ENCODE data around the gene TMEM9.

The TMEM9 gene

DNA sequence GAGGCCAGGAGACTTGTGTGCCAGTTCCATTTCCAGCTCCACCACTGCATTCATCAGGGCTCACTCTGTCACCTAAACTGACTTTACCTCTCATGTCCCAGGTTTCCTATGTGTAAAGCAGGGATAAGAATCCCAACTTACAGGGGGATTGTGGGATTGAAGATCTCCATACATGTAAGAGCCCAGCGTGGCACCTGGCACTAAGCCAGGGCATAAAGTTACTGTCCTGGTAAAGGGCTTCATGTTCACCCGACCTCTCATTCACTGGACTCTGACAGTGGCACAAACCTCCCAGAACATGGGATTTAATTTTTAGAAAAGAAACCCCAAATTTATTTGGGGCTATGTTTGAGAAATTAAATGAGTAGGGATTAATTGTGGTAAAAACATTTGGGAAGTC, 27.5 kb upstream of the TMEM9 start:
- no peak for DNase-seq
- TF ChIP-seq GATA1 (IDR thresholded peaks at IDR 0.05; ENCODE audit: low read depth, low read length) (no peak), POLR2A (IDR thresholded peaks at IDR 0.05; ENCODE audit: low read length) (no peak)

DNA sequence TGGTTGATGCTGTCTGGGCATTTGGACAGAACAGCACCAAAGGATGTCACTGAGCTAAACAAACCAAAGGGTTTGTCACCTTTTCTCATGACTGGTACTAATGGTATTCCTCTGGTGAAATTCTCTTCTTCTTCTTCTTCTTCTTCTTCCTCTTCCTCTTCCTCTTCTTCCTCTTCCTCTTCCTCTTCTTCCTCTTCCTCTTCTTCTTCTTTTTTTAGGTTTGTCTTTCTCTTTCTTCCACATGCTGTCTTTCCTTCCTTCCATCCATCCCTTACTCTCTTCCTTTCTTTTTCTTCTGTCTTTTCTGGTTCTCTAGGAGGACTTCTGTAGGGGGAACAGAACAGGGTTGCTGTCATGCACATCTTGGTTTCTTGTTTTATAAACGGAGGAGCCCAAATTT, 27.0 kb upstream of the TMEM9 start:
- DNase-seq, result no peak
- no peak for TF ChIP-seq POLR2A (IDR thresholded peaks at IDR 0.05; ENCODE audit: low read length)
- no peak for TF ChIP-seq GATA1 (IDR thresholded peaks at IDR 0.05; ENCODE audit: low read depth, low read length)

DNA sequence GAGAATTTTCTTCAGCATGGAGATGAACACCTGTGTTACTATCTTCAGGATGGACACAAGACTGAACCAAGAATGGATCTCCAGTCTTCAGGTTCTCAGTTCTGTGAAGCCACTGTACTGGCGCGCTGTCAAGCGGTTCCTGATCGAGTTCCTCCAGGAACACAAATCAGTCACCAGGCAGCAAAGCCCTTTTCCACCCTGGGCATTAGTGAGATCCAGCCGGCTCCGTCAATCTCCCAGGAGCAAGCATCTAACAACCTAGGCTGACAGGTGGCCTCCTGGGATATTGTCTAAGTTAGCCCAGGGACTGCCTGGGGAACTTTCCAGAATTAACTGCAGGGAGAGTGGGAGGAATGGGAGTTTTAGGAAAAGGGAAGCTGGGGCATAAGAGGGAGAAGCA, 26.6 kb upstream of the TMEM9 start:
- no peak for TF ChIP-seq POLR2A (IDR thresholded peaks at IDR 0.05; ENCODE audit: low read length)
- no peak for TF ChIP-seq GATA1 (IDR thresholded peaks at IDR 0.05; ENCODE audit: low read depth, low read length)

DNA sequence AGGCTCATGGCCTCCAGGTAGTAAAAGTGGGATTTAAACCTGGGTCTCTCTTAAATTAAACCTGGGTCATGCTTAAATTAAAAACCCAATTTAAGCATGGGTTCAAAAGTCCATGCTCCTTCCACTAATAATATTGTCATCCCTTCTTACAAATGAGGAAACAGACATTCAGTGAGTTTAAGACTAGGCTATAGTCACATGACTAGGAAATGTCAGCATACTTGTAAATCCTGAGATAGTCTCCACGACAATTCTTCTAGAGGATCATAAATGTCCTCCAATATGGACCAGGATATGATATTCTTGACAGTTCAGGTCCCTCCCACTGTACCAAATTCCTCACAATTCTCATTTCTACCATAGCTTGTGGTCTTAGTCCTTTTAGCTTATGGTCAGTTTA, 25.9 kb upstream of the TMEM9 start:
- TF ChIP-seq GATA1 (IDR thresholded peaks at IDR 0.05; ENCODE audit: low read depth, low read length) (no peak), POLR2A (IDR thresholded peaks at IDR 0.05; ENCODE audit: low read length) (no peak)
- no peak for DNase-seq

More for the DNA sequence above, 26.6 kb upstream of the TMEM9 start:
- DNase-seq, result no peak

DNA sequence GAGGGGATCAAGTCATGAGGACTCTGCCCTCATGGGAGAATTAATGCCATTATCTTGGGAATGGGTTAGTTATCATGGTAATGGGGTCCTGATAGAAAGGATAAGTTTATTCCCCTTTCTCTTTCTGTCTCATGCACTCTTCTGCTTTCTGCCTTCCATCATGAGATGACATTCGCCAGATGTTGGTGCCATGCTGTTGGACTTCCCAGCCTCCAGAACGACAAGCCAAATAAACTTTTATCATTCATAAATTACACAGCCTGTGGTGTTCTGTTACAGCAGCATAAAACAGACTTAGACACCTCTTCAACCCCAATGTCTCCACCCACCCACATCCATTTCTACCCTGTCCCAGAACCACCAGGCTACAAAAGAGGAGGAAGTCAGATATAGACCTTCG, 24.4 kb upstream of the TMEM9 start:
- TF ChIP-seq POLR2A (IDR thresholded peaks at IDR 0.05; ENCODE audit: low read length), result no peak
- TF ChIP-seq GATA1 (IDR thresholded peaks at IDR 0.05; ENCODE audit: low read depth, low read length), result no peak
- DNase-seq, result no peak

DNA sequence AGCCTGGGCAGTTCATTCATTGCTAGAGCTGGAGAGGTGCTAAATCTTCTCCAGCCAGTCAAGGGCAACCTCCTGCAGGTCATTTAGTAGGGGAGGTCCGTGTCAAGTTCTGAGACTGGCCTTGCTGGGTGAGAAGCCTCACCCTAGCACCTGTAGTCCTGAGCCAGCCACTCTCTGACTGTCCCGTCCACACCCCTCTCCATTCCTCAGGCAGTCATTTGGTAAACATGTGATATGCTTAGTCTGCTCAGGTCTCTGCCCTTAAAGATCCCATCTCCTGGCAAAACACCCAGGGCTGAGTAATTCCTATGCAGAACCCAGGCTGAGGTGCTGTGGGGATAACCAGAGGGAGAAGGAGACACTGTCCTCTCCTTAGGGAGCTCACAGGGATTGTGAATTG, 22.7 kb upstream of the TMEM9 start:
- no peak for DNase-seq
- TF ChIP-seq GATA1 (IDR thresholded peaks at IDR 0.05; ENCODE audit: low read depth, low read length), result no peak
- no peak for TF ChIP-seq POLR2A (IDR thresholded peaks at IDR 0.05; ENCODE audit: low read length)

DNA sequence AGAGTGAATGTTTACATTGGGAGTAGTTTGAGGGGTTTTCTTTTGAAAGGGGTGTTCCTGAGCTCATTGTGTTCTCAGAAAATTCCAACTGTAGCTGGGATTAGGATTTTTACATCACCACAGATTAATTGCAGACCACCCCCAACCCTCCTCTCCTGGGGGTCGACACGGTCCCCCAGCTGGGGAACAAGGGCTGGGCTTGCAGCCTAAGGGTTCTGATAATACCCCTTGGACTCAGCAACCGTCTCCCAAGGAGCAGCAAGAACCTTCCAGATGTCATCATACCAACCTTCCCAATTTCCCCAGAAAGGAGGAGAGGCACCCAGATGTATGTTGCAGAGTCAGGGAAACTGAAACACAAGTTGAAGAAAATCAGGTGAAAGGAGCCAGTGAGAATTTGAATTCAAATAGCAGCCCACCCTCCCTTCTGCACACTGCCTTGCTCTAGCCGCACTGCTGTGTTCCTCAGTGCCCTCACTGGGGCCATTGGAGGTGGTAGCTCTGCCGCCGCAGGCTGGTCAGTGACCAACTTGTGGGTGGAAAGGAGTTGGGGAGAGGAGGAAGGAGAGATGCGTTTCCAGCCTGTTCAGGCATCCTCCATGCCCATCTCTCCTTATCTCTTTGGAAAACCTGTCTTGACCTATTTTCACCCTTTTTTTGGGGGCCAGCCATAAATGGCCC, 21.7 kb upstream of the TMEM9 start:
- TF ChIP-seq POLR2A (IDR thresholded peaks at IDR 0.05; ENCODE audit: low read length) (no peak), GATA1 (IDR thresholded peaks at IDR 0.05; ENCODE audit: low read depth, low read length) (no peak)
- DNase-seq, result no peak

DNA sequence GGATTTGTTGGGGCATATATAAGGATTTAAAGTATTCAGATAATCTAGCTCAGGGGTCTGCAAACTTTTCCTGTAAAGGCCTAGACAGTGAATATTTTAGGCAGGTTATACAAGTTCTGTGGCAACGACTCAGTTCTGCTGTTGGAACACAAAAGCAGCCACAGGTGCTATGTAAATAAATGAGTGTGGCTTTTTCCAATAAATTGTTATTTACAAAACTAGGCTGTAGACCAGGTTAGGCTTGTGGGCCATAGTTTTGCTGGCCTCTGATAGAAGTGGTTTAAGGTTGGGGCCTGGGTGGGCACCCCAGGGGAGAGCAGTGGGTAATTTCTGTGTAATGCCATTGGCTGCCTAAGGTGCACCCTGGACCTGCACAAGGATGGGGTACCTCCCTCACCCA, 19.5 kb upstream of the TMEM9 start:
- TF ChIP-seq GATA1 (IDR thresholded peaks at IDR 0.05; ENCODE audit: low read depth, low read length) (no peak), POLR2A (IDR thresholded peaks at IDR 0.05; ENCODE audit: low read length) (no peak)
- DNase-seq, result no peak

DNA sequence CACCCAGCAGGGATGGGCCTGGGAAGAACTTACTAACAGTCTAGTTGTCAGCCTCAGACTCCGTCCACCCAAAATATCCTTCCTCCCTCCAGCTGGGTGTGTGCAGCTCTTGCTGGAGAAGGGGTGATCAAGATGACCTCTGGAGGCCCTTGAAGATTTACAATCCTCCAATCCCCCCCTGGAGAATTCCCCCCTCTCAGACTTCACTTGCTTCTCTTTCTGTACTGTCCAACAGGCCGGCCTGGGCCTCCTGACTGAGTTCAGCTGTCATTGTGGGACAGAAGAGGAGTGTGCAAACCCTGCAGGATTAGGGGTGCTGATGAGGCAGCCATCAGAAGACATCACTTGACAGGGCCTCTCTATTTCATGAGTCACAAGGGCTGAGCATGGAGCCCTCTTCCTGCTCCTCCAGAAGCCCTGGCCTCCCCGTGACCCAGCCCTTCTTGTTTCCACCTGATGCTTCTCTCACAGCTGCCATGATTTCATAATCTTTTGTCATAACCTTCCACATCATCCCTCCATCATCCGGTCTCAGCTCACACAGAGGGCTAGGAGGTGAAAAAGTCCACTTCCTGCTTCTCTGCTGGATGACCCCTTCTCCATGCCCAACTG, 18.8 kb upstream of the TMEM9 start:
- TF ChIP-seq GATA1 (IDR thresholded peaks at IDR 0.05; ENCODE audit: low read depth, low read length), result no peak
- no peak for TF ChIP-seq POLR2A (IDR thresholded peaks at IDR 0.05; ENCODE audit: low read length)
- peak; percentile 13 to 16 for DNase-seq

DNA sequence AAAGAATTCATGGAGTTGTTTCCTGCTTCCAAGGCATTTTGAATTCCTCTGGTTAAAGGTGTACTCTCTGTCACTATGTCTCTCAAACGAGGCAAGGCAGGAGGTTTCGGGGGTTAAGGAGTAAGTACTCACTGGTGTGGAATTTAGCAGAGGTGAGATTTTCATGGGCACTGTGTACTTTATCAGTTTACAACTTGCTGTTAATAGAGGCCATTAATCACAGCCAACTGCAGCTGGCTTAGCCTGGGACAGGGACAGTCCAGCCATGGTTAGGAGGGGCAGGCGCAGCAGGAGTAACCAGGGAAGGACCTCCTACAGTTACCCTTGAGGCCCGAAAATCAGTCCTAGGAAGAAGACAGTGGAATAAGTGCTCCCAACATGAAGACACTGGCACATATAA, 18.1 kb upstream of the TMEM9 start:
- no peak for TF ChIP-seq GATA1 (IDR thresholded peaks at IDR 0.05; ENCODE audit: low read depth, low read length)
- TF ChIP-seq POLR2A (IDR thresholded peaks at IDR 0.05; ENCODE audit: low read length), result no peak
- DNase-seq, result no peak

DNA sequence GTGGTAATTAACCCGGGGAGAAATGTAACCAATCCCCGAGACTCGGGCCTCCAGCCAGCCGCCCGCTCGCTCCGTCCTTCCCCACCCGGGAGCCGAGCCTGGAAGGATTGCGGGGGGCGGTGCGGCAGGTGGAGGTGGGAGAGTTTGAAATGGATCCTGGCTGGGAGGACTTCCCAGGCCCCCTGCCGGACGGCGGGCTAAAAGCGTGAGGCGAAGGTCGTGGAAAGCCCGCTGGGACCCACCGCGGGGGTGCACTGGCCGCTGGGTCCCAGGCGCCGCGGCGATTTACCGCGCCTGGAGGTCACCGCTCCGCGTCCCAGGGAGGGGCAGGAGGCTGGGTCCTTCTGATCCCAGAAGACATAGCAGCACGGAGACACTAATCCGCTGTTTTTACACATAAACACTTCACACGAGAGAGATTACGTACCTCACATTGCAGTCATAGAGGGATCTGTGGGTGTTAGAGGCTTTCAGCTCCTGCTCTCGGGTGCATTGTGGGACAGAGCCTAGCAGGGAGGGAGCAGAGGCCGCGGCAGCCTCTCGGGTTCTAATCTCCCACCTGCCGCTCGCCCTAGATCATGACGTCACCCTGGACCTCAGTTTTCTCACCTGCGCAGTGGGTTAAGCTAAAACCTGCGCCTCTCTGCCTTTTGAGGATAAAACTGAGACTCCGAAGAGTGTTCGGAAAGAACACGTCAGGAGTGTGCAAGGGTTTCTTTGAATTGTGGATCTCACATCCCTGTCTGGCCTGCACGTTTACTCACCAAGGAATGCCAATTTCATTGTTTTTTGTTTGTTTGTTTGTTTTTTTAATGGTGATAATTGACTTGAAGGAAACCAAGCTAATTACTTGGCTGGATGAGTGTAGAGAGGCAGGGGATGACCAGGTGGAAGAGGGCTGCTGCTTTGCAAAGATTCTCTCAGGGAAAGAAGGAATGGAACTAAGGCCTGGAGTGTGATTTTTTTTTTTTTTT, 17.1 kb upstream of the TMEM9 start:
- DNase-seq, result peak; percentile 62 to 68
- TF ChIP-seq POLR2A (IDR thresholded peaks at IDR 0.05; ENCODE audit: low read length) (no peak), GATA1 (IDR thresholded peaks at IDR 0.05; ENCODE audit: low read depth, low read length) (no peak)

DNA sequence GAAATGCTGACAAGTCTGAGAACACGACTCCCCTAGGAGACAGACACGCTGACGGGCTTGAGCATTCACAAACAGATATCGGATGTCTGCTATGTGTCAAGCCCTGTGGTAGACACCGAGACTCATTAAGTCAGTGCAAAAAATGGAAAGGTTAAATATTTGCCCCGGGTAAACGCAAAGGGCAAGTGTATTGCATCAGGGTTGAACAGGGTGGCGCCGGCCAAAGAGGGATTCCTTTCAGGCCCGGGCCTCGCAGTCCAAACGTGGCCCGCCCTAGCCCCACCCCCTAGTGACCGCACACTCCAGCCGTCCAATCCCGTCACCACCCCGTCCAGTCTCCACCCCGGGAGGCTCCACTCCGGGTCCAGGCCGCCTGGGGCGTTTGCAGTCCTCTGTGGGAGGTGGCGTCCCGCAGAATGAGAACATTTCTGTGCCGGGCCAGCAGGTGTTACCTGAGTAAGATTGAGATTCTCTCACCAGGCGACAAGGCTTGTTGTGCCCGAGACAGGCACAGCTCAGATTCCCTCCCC, 16.3 kb upstream of the TMEM9 start:
- TF ChIP-seq POLR2A (IDR thresholded peaks at IDR 0.05; ENCODE audit: low read length) (peak; percentile 48), GATA1 (IDR thresholded peaks at IDR 0.05; ENCODE audit: low read depth, low read length) (no peak)
- peak; percentile 92 to 95 for DNase-seq

DNA sequence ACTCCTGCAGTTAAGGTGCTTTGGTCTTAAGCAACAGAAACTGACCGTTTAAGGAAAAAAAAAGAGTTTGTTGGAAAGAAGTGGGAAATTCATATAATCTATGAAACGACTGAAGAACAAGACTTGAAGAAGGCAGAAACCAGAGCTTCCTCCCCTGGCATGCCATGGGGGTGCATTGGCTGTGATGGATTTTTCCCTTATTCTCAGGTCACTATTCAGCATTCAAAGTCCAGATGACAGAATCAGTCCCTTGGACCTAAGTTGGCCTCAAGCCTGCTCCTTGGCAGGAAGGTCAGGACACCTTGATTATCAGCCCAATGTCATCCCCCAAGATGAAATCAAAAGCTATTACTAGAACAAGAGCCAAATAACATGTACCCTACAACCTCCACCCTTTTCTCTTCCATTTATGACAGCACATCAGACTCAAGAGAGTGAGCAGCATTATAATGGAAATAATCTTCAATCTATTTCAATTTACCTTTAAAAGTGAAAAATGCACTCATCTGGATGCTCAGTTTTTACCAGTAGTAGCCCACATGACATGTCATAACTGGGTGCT, 15.8 kb upstream of the TMEM9 start:
- peak in 1 of 2 experiments; percentile 40 for DNase-seq
- TF ChIP-seq POLR2A (IDR thresholded peaks at IDR 0.05; ENCODE audit: low read length), result no peak
- no peak for TF ChIP-seq GATA1 (IDR thresholded peaks at IDR 0.05; ENCODE audit: low read depth, low read length)

DNA sequence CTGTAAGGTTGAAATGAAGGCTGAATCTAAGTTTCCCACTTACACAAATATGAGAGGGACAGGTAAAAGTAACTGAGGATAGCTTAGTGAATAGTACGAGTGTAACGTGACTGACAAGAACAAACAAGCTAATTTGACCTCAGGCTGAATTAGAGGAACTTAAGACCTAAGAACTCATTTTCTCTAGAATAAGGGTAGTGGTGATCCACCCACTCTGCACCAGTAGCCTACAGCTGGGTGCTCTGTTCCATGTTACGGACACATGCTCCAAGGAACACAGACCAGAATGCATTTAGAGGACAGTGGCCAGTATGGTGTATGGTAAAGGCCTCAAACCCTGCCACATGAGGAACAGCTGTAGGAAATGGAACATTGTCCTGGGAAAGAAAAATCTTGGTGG, 14.9 kb upstream of the TMEM9 start:
- no peak for DNase-seq
- TF ChIP-seq POLR2A (IDR thresholded peaks at IDR 0.05; ENCODE audit: low read length), result no peak
- TF ChIP-seq GATA1 (IDR thresholded peaks at IDR 0.05; ENCODE audit: low read depth, low read length), result no peak
